HepG2 (cell line): ENCODE measurements around the gene NYAP1. TPM values are rescaled to one million over a fixed set of nuclear protein-coding genes. Genes with fewer than 3 reads are reported as not detected.
A peak's percentile ranks its signal among the peaks of the same experiment; 100 is the strongest.

Source experiments
- ATAD3A ChIP-seq: sonication (generic); formaldehyde crosslinking; IDR thresholded peaks from 2 replicates; pipeline ENCODE4 v1.4.0; 2020; ENCODE audit warnings: missing genetic modification reagents
- DMAP1 ChIP-seq: IDR thresholded peaks from 2 replicates; pipeline ENCODE4 v1.6.1; 2016
- FLYWCH1 ChIP-seq: sonication (generic); formaldehyde crosslinking; IDR thresholded peaks from 2 replicates; pipeline ENCODE4 v1.8.1; 2023; ENCODE audit warnings: mild to moderate bottlenecking, missing genetic modification reagents
- FOXA3 ChIP-seq: IDR thresholded peaks from 2 replicates; pipeline ENCODE4 v1.6.1; 2016; ENCODE audit warnings: missing genetic modification reagents, missing compliant biosample characterization
- HMGXB4 ChIP-seq, 2 experiments: sonication (generic) in 1 of 2; formaldehyde crosslinking in 1 of 2; IDR thresholded peaks; 2 replicates each; pipeline versions ENCODE4 v1.4.0 to v1.6.1; 2018 to 2020; ENCODE audit warnings: missing genetic modification reagents in 2 of 2, borderline replicate concordance in 1 of 2, low read depth in 1 of 2, mild to moderate bottlenecking in 1 of 2, missing biosample characterization in 1 of 2
- PITX1 ChIP-seq: sonication (generic); formaldehyde crosslinking; IDR thresholded peaks from 2 replicates; pipeline ENCODE4 v1.5.1; 2020; ENCODE audit warnings: mild to moderate bottlenecking, missing genetic modification reagents
- SMAD1 ChIP-seq: sonication (generic); formaldehyde crosslinking; IDR thresholded peaks from 2 replicates; pipeline ENCODE4 v1.4.0; 2020; ENCODE audit warnings: missing genetic modification reagents, low read depth, mild to moderate bottlenecking, borderline replicate concordance
- SOX5 ChIP-seq: IDR thresholded peaks from 2 replicates; pipeline ENCODE4 v1.6.1; 2016; ENCODE audit warnings: borderline replicate concordance
- SRY ChIP-seq: sonication (generic); formaldehyde crosslinking; IDR thresholded peaks from 2 replicates; pipeline ENCODE4 v1.8.0; 2022; ENCODE audit warnings: mild to moderate bottlenecking, missing genetic modification reagents
- STAG1 ChIP-seq: sonication (generic); formaldehyde crosslinking; IDR thresholded peaks from 2 replicates; pipeline ENCODE4 v1.4.0; 2020; ENCODE audit warnings: missing genetic modification reagents
- TFDP2 ChIP-seq: sonication (generic); formaldehyde crosslinking; IDR thresholded peaks from 2 replicates; pipeline ENCODE4 v1.4.0; 2020; ENCODE audit warnings: missing genetic modification reagents
- ZBTB3 ChIP-seq: sonication (generic); formaldehyde crosslinking; IDR thresholded peaks from 2 replicates; pipeline ENCODE4 v1.4.0; 2020; ENCODE audit warnings: low read depth, mild to moderate bottlenecking, moderate library complexity, missing genetic modification reagents, borderline replicate concordance
- ZFP91 ChIP-seq: sonication (generic); formaldehyde crosslinking; IDR thresholded peaks from 2 replicates; pipeline ENCODE4 v1.9.0; 2022; ENCODE audit warnings: missing genetic modification reagents, mild to moderate bottlenecking, borderline replicate concordance
- ZNF17 ChIP-seq: sonication (generic); formaldehyde crosslinking; IDR thresholded peaks from 2 replicates; pipeline ENCODE4 v1.5.0; 2020; ENCODE audit warnings: mild to moderate bottlenecking, missing genetic modification reagents
- ZNF260 ChIP-seq: sonication (generic); formaldehyde crosslinking; IDR thresholded peaks from 2 replicates; pipeline ENCODE4 v1.4.0; 2020; ENCODE audit warnings: missing genetic modification reagents, low read depth, mild to moderate bottlenecking, borderline replicate concordance
- ZNF337 ChIP-seq: sonication (generic); formaldehyde crosslinking; IDR thresholded peaks from 2 replicates; pipeline ENCODE4 v1.5.1; 2020; ENCODE audit warnings: missing genetic modification reagents, low read depth, mild to moderate bottlenecking, borderline replicate concordance
- ZNF496 ChIP-seq: sonication (generic); formaldehyde crosslinking; IDR thresholded peaks from 2 replicates; pipeline ENCODE4 v1.8.1; 2023; ENCODE audit warnings: mild to moderate bottlenecking, moderate library complexity, missing genetic modification reagents; ENCODE audit not compliant: insufficient replicate concordance
- ZNF550 ChIP-seq: sonication (generic); formaldehyde crosslinking; IDR thresholded peaks from 2 replicates; pipeline ENCODE4 v1.4.0; 2020; ENCODE audit warnings: mild to moderate bottlenecking, missing genetic modification reagents, borderline replicate concordance
- ZNF564 ChIP-seq: sonication (generic); formaldehyde crosslinking; IDR thresholded peaks from 2 replicates; pipeline ENCODE4 v1.8.1; 2023; ENCODE audit warnings: mild to moderate bottlenecking, missing genetic modification reagents
- ZNF589 ChIP-seq: sonication (generic); formaldehyde crosslinking; conservative IDR thresholded peaks from 2 replicates; pipeline ENCODE4 v1.8.0; 2022; ENCODE audit warnings: mild to moderate bottlenecking, moderate library complexity, missing genetic modification reagents
- ZNF672 ChIP-seq: sonication (generic); formaldehyde crosslinking; IDR thresholded peaks from 2 replicates; pipeline ENCODE4 v1.8.1; 2022; ENCODE audit warnings: missing genetic modification reagents
- ZNF709 ChIP-seq: sonication (generic); formaldehyde crosslinking; IDR thresholded peaks from 2 replicates; pipeline ENCODE4 v1.5.0; 2020; ENCODE audit warnings: mild to moderate bottlenecking, missing genetic modification reagents
- ZNF879 ChIP-seq: sonication (generic); formaldehyde crosslinking; IDR thresholded peaks from 2 replicates; pipeline ENCODE4 v1.8.1; 2023; ENCODE audit warnings: missing genetic modification reagents
- polyA plus RNA-seq, 8 experiments: library from polyadenylated mRNA; depleted of rRNA in 3 of 8; stranded (reverse) in 7 of 8; unstranded in 1 of 8; fragments of >200 nt; fragmentation: Illumina TruSeq in 4 of 8; extraction: Trizol in 4 of 8; gene quantifications; 2 replicates each; pipeline versions ENCODE4 v1.2.1 to v1.2.3, GENCODE V29; 2011 to 2016; ENCODE audit warnings: low read depth in 4 of 8, missing spikeins in 1 of 8, mixed read lengths in 1 of 8; ENCODE audit not compliant: insufficient read depth in 1 of 8
- total RNA-seq, 5 experiments: library from RNA; depleted of rRNA; stranded (reverse); fragments of >200 nt; fragmentation: Illumina TruSeq; extraction: Trizol; gene quantifications; 2 replicates each; pipeline ENCODE4 v1.2.3, GENCODE V29; 2016; ENCODE audit warnings: low read depth in 1 of 5
- TF ChIP-seq, protein P1 (sequence below): sonication (generic); formaldehyde crosslinking; IDR thresholded peaks from 2 replicates; pipeline ENCODE4 v1.8.0; 2022; ENCODE audit warnings: low read depth, missing genetic modification reagents

Gene NYAP1
- total and polyA plus RNA-seq, 2 of the 13 experiments (the other 11 are each of a cell fraction or from before 2014, with no cell fraction given) = 0.15 to 0.46 TPM

GRCh38 chr7:100538654-100539435 is 55.1 kb downstream of the NYAP1 start, which contains the start of gene AGFG2 (continued):
- TF ChIP-seq HMGXB4 (CRISPR knock-in tag; IDR thresholded peaks at IDR 0.05; ENCODE audit: borderline replicate concordance in 1 of 2, low read depth in 1 of 2) (peak in 1 of 2 experiments; percentile 62; a peak in 2 of 4 replicates), FLYWCH1 (CRISPR knock-in tag) (no peak), ZNF260 (no peak), SRY (CRISPR knock-in tag) (peak; percentile 91), ZNF496 (CRISPR knock-in tag) (no peak), ZNF709 (CRISPR knock-in tag) (peak; percentile 85), ZBTB3 (0 out of 2 replicates have a peak, but pooled peaks have one; percentile 32), DMAP1 (no peak; the same call in 1 of the 2 replicates), SMAD1 (CRISPR knock-in tag) (no peak), ZNF672 (no peak), ZFP91 (peak; percentile 64), STAG1 (no peak), ATAD3A (CRISPR knock-in tag) (no peak), ZNF550 (CRISPR knock-in tag) (0 out of 2 replicates have a peak, but pooled peaks have one; percentile 81), ZNF589 (peak; percentile 32; the same call in 1 of the 2 replicates), PITX1 (CRISPR knock-in tag) (no peak; the same call in 1 of the 2 replicates), ZNF564 (peak; percentile 13; the same call in 1 of the 2 replicates), ZNF17 (CRISPR knock-in tag) (no peak), ZNF879 (CRISPR knock-in tag) (no peak), SOX5 (CRISPR knock-in tag) (peak; percentile 7; the same call in 1 of the 2 replicates), FOXA3 (CRISPR knock-in tag) (no peak), ZNF337 (CRISPR knock-in tag) (no peak), TFDP2 (CRISPR knock-in tag) (peak; percentile 99)
- TF ChIP-seq, protein P1, sequence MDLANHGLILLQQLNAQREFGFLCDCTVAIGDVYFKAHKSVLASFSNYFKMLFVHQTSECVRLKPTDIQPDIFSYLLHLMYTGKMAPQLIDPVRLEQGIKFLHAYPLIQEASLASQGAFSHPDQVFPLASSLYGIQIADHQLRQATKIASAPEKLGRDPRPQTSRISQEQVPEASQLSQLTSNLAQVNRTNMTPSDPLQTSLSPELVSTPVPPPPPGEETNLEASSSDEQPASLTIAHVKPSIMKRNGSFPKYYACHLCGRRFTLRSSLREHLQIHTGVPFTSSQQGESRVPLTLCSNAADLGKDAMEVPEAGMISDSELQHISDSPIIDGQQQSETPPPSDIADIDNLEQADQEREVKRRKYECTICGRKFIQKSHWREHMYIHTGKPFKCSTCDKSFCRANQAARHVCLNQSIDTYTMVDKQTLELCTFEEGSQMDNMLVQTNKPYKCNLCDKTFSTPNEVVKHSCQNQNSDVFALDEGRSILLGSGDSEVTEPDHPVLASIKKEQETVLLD (CRISPR knock-in tag) = no peak; the same call in 1 of the 2 replicates
